HepG2 (cell line): Measurements from ENCODE around the gene CNTN5. TPM values are rescaled to one million over a fixed set of nuclear protein-coding genes. Genes with fewer than 3 reads are reported as not detected.

Experiments
- ATAC-seq: fragments of 200-7000 bp; cut with Tn5 transposase; 3 replicates; pipeline ENCODE4 v1.9.1; 2020; ENCODE audit warnings: mild to moderate bottlenecking, moderate library complexity
- BruUV-seq: library from RNA; stranded (reverse); fragments of 400-500 nt; replicated peaks from 2 replicates; lab custom pipeline; 2021; lab: Mats Ljungman, UMichigan
- CTCF ChIA-PET: fragments of 300-600 bp; formaldehyde crosslinking; extraction: SDS; loops from one replicate; lab custom pipeline; 2021; ENCODE audit warnings: low total read pairs, inconsistent platforms, low intra/inter-chr PET ratio; lab: Yijun Ruan, JAX
- POLR2A ChIA-PET: fragments of 350-600 bp; sonication (Branson Sonifier 250); formaldehyde crosslinking; loops from one replicate; lab custom pipeline; 2020; ENCODE audit warnings: antibody characterized with exemption, inconsistent platforms; lab: Yijun Ruan, JAX
- DNase-seq: peaks from one replicate; pipeline ENCODE4 v3.0.0-alpha.2; 2015; ENCODE audit warnings: low spot score
- FAIRE-seq: peaks from 3 replicates; lab custom pipeline; 2011; peaks lifted over from hg19 to GRCh38; lab: Jason Lieb, UNC
- H2AFZ ChIP-seq: one replicate; pipeline ENCODE4 v1.6.1; 2011; ENCODE audit warnings: low read length, inconsistent platforms
- H3K27ac ChIP-seq: fragments of 300-600 bp; 3 replicates; pipeline ENCODE4 v1.8.0; 2011; ENCODE audit warnings: mixed run types, mild to moderate bottlenecking, mixed read lengths, low read length, inconsistent platforms; ENCODE audit not compliant: insufficient read depth; ENCODE audit errors: extremely low read length
- H3K27me3 ChIP-seq, 2 experiments: fragments of 200-600 bp in 1 of 2; 2 replicates in 1 of 2; 3 replicates in 1 of 2; pipeline versions ENCODE4 v1.6.0 to v1.8.0; 2011; ENCODE audit warnings: low read length in 2 of 2, mild to moderate bottlenecking in 2 of 2, moderate library complexity in 2 of 2, inconsistent platforms in 1 of 2; ENCODE audit not compliant: insufficient read depth in 2 of 2, control insufficient read depth in 1 of 2
- H3K36me3 ChIP-seq, 2 experiments: fragments of 200-600 bp in 1 of 2; replicated peaks in 1 of 2; 2 replicates in 1 of 2; 3 replicates in 1 of 2; pipeline versions ENCODE4 v1.5.1 to v1.8.0; 2011; ENCODE audit warnings: low read length in 2 of 2, inconsistent platforms in 1 of 2; ENCODE audit not compliant: insufficient read depth in 2 of 2, control insufficient read depth in 1 of 2
- H3K4me1 ChIP-seq: 2 replicates; pipeline ENCODE4 v1.5.1; 2012; ENCODE audit warnings: low read length, inconsistent platforms; ENCODE audit not compliant: insufficient read depth
- H3K4me2 ChIP-seq: 2 replicates; pipeline ENCODE4 v1.6.0; 2011; ENCODE audit warnings: low read depth, low read length, inconsistent platforms
- H3K4me3 ChIP-seq, 3 experiments: fragments of 200-600 bp in 1 of 3; sonication (generic), shearing (Covaris generic) in 1 of 3; replicated peaks in 1 of 3; 2 replicates each; pipeline ENCODE4 v1.5.1; 2011 to 2016; ENCODE audit warnings: low read length in 3 of 3, inconsistent platforms in 2 of 3, low read depth in 2 of 3, mild to moderate bottlenecking in 2 of 3, control low read depth in 1 of 3, mixed read lengths in 1 of 3; ENCODE audit not compliant: insufficient read depth in 1 of 3
- H3K79me2 ChIP-seq: one replicate; pipeline ENCODE4 v1.6.1; 2011; ENCODE audit warnings: low read length, inconsistent platforms; ENCODE audit not compliant: insufficient read depth
- H3K9ac ChIP-seq: 2 replicates; pipeline ENCODE4 v1.6.0; 2011; ENCODE audit warnings: mild to moderate bottlenecking, low read depth, low read length, inconsistent platforms; ENCODE audit not compliant: insufficient read depth
- H3K9me3 ChIP-seq: 2 replicates; pipeline ENCODE4 v1.5.1; 2012; ENCODE audit warnings: mild to moderate bottlenecking, low read length
- H4K20me1 ChIP-seq: 2 replicates; pipeline ENCODE4 v1.6.0; 2011; ENCODE audit warnings: inconsistent platforms, mild to moderate bottlenecking, low read length, moderate library complexity; ENCODE audit not compliant: insufficient read depth
- BRCA1 ChIP-seq: sonication (generic); formaldehyde crosslinking; IDR thresholded peaks from 2 replicates; pipeline ENCODE4 v1.4.0; 2020; ENCODE audit warnings: missing genetic modification reagents
- JDP2 ChIP-seq: sonication (generic); formaldehyde crosslinking; IDR thresholded peaks from 2 replicates; pipeline ENCODE4 v1.8.1; 2022; ENCODE audit warnings: missing genetic modification reagents, borderline replicate concordance
- ZC3H4 ChIP-seq: sonication (generic); formaldehyde crosslinking; IDR thresholded peaks from 2 replicates; pipeline ENCODE4 v1.4.0; 2020; ENCODE audit warnings: missing genetic modification reagents, borderline replicate concordance
- ZNF235 ChIP-seq: sonication (generic); formaldehyde crosslinking; IDR thresholded peaks from 2 replicates; pipeline ENCODE4 v1.8.1; 2023; ENCODE audit warnings: mild to moderate bottlenecking, missing genetic modification reagents, borderline replicate concordance
- ZNF441 ChIP-seq: sonication (generic); formaldehyde crosslinking; IDR thresholded peaks from 2 replicates; pipeline ENCODE4 v1.7.0; 2021; ENCODE audit warnings: missing genetic modification reagents, borderline replicate concordance
- ZNF780A ChIP-seq: sonication (generic); formaldehyde crosslinking; IDR thresholded peaks from 2 replicates; pipeline ENCODE4 v1.8.0; 2022; ENCODE audit warnings: mild to moderate bottlenecking, missing genetic modification reagents, moderate library complexity
- ZNF788 ChIP-seq: sonication (generic); formaldehyde crosslinking; IDR thresholded peaks from 2 replicates; pipeline ENCODE4 v1.5.0; 2020; ENCODE audit warnings: mild to moderate bottlenecking, missing genetic modification reagents, borderline replicate concordance
- WGBS: methylation state at CpG from one replicate; pipeline ENCODE4 v1.1.6; 2017; ENCODE audit warnings: low lambda C conversion rate; 5-methylcytosine and 5-hydroxymethylcytosine counted together
- in situ Hi-C: cut with HindIII; loops from 2 replicates; pipeline ENCODE4 v1.10.0; 2017; ENCODE audit warnings: low pct_unique_long_range_greater_than_20kb; ENCODE audit not compliant: extremely low pct_ligation_motif_present
- intact Hi-C: fragments of 100-400 bp; cut with micrococcal nuclease; formaldehyde crosslinking; loops from one replicate; pipeline ENCODE4 v1.10.0; 2022; ENCODE audit not compliant: unreplicated experiment
- polyA plus RNA-seq, 8 experiments: library from polyadenylated mRNA; depleted of rRNA in 3 of 8; stranded (reverse) in 7 of 8; unstranded in 1 of 8; fragments of >200 nt; fragmentation: Illumina TruSeq in 4 of 8; extraction: Trizol in 4 of 8; gene quantifications; 2 replicates each; pipeline versions ENCODE4 v1.2.1 to v1.2.3, GENCODE V29; 2011 to 2016; ENCODE audit warnings: low read depth in 4 of 8, missing spikeins in 1 of 8, mixed read lengths in 1 of 8; ENCODE audit not compliant: insufficient read depth in 1 of 8
- total RNA-seq, 5 experiments: library from RNA; depleted of rRNA; stranded (reverse); fragments of >200 nt; fragmentation: Illumina TruSeq; extraction: Trizol; gene quantifications; 2 replicates each; pipeline ENCODE4 v1.2.3, GENCODE V29; 2016; ENCODE audit warnings: low read depth in 1 of 5
- TF ChIP-seq, protein P1 (sequence below): sonication (generic); formaldehyde crosslinking; IDR thresholded peaks from 2 replicates; pipeline ENCODE4 v1.9.0; 2021; ENCODE audit warnings: missing genetic modification reagents, mild to moderate bottlenecking, borderline replicate concordance
- TF ChIP-seq, protein P2 (sequence below): sonication (generic); formaldehyde crosslinking; conservative IDR thresholded peaks from 2 replicates; pipeline ENCODE4 v1.8.0; 2022; ENCODE audit warnings: low read depth, missing genetic modification reagents
- TF ChIP-seq, protein P3 (sequence below): sonication (generic); formaldehyde crosslinking; IDR thresholded peaks from 2 replicates; pipeline ENCODE4 v1.4.0; 2020; ENCODE audit warnings: missing genetic modification reagents
- TF ChIP-seq, protein P4 (sequence below): IDR thresholded peaks from 2 replicates; pipeline ENCODE4 v1.6.1; 2018; ENCODE audit warnings: missing genetic modification reagents

The CNTN5 gene
- total and polyA plus RNA-seq, 2 of the 13 experiments (the other 11 are each of a cell fraction or from before 2014, with no cell fraction given): not detected

DNA sequence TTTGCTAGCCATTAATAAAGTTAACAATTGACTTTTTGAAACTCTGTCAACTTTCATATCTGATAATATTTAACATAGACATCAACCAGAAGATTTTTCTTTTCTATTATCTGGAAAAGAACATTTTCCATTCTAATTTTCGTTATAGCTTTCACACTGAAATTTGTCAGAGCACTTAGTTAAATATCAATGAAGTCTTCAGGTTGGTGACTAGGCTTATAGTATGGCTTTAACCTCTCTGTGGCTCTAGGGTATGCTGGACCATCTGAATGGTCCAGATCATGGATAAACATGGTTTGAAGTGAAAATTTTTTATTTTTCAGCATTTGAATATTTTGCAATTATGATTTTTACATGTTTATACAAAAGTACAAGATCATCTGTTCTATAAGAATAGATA, 548.1 kb downstream of the CNTN5 start:
- intact Hi-C loops: no loop called here
- H3K4me3 ChIP-seq: no peak overlapping the region

DNA sequence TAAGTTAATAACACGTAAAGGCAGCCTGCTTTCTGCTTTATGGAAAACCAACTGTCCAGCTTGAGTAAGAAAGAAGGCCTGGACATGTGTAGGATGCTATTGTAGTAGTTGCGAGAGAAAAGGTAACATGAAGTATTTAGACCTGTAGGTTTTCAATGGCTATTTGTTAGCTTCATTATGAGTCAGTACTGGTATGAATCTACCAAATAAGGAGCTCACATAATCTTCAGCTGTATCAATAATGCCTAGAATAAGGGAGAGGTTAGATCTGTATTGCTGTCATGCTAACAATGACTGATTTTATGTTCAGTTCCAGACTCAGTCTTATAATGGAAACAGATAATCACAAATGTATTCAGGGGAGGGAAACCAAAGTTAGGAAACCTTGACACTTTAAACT, 550.3 kb downstream of the CNTN5 start:
- no peak for FAIRE-seq
- intact Hi-C loops (no loop called here), in situ Hi-C loops (no loop called here)
- Histone ChIP-seq H3K4me1 (no peaks in the 10 kb centered on the region), H3K4me3 (no peak overlapping the region), H4K20me1 (no peaks in the 10 kb centered on the region), H3K9me3 (no peaks in the 10 kb centered on the region), H3K27ac (no peak overlapping the region), H2AFZ (no peak overlapping the region), H3K4me2 (no peak overlapping the region), H3K27me3 (no peaks in the 10 kb centered on the region), H3K36me3 (no peaks in the 10 kb centered on the region), H3K9ac (no peak overlapping the region)
- BruUV-seq: no TSS peak
- ChIA-PET POLR2A (no interaction called here), CTCF (no interaction called here)
- no peak for DNase-seq
- WGBS: 1% methylated on average over 2 of the region's 2 CpGs
- TF ChIP-seq, protein P1, sequence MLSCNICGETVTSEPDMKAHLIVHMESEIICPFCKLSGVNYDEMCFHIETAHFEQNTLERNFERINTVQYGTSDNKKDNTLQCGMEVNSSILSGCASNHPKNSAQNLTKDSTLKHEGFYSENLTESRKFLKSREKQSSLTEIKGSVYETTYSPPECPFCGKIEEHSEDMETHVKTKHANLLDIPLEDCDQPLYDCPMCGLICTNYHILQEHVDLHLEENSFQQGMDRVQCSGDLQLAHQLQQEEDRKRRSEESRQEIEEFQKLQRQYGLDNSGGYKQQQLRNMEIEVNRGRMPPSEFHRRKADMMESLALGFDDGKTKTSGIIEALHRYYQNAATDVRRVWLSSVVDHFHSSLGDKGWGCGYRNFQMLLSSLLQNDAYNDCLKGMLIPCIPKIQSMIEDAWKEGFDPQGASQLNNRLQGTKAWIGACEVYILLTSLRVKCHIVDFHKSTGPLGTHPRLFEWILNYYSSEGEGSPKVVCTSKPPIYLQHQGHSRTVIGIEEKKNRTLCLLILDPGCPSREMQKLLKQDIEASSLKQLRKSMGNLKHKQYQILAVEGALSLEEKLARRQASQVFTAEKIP (CRISPR knock-in tag): no peak
- TF ChIP-seq, protein P2, sequence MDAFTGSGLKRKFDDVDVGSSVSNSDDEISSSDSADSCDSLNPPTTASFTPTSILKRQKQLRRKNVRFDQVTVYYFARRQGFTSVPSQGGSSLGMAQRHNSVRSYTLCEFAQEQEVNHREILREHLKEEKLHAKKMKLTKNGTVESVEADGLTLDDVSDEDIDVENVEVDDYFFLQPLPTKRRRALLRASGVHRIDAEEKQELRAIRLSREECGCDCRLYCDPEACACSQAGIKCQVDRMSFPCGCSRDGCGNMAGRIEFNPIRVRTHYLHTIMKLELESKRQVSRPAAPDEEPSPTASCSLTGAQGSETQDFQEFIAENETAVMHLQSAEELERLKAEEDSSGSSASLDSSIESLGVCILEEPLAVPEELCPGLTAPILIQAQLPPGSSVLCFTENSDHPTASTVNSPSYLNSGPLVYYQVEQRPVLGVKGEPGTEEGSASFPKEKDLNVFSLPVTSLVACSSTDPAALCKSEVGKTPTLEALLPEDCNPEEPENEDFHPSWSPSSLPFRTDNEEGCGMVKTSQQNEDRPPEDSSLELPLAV: no peak
- TF ChIP-seq BRCA1 (CRISPR knock-in tag): no peak
- TF ChIP-seq, protein P3, sequence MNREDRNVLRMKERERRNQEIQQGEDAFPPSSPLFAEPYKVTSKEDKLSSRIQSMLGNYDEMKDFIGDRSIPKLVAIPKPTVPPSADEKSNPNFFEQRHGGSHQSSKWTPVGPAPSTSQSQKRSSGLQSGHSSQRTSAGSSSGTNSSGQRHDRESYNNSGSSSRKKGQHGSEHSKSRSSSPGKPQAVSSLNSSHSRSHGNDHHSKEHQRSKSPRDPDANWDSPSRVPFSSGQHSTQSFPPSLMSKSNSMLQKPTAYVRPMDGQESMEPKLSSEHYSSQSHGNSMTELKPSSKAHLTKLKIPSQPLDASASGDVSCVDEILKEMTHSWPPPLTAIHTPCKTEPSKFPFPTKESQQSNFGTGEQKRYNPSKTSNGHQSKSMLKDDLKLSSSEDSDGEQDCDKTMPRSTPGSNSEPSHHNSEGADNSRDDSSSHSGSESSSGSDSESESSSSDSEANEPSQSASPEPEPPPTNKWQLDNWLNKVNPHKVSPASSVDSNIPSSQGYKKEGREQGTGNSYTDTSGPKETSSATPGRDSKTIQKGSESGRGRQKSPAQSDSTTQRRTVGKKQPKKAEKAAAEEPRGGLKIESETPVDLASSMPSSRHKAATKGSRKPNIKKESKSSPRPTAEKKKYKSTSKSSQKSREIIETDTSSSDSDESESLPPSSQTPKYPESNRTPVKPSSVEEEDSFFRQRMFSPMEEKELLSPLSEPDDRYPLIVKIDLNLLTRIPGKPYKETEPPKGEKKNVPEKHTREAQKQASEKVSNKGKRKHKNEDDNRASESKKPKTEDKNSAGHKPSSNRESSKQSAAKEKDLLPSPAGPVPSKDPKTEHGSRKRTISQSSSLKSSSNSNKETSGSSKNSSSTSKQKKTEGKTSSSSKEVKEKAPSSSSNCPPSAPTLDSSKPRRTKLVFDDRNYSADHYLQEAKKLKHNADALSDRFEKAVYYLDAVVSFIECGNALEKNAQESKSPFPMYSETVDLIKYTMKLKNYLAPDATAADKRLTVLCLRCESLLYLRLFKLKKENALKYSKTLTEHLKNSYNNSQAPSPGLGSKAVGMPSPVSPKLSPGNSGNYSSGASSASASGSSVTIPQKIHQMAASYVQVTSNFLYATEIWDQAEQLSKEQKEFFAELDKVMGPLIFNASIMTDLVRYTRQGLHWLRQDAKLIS (CRISPR knock-in tag): no peak
- TF ChIP-seq ZNF780A: no peak
- TF ChIP-seq ZC3H4 (CRISPR knock-in tag): no peak
- no peak for TF ChIP-seq JDP2
- no peak for TF ChIP-seq ZNF441
- TF ChIP-seq, all 625 proteins: peak for 0
- H3K79me2 ChIP-seq: no peaks in the 10 kb centered on the region
- ATAC-seq: no peak

More for the DNA sequence above, 548.1 kb downstream of the CNTN5 start:
- no peak overlapping the region for H2AFZ ChIP-seq
- TF ChIP-seq ZNF235 (CRISPR knock-in tag) (no peak), ZNF788 (CRISPR knock-in tag) (no peak)
- TF ChIP-seq, protein P4, sequence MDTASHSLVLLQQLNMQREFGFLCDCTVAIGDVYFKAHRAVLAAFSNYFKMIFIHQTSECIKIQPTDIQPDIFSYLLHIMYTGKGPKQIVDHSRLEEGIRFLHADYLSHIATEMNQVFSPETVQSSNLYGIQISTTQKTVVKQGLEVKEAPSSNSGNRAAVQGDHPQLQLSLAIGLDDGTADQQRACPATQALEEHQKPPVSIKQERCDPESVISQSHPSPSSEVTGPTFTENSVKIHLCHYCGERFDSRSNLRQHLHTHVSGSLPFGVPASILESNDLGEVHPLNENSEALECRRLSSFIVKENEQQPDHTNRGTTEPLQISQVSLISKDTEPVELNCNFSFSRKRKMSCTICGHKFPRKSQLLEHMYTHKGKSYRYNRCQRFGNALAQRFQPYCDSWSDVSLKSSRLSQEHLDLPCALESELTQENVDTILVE (CRISPR knock-in tag): no peak
- POLR2A ChIA-PET: no interaction called here
- no peak overlapping the region for H3K27ac ChIP-seq
- H3K9ac ChIP-seq: no peak overlapping the region
- H3K27me3 ChIP-seq: no peaks in the 10 kb centered on the region
- no peak for DNase-seq
- BruUV-seq: no TSS peak
- no peaks in the 10 kb centered on the region for H3K36me3 ChIP-seq
- 0% methylated on average over 1 of the region's 1 CpG for WGBS
- no peak overlapping the region for H3K4me2 ChIP-seq
- ATAC-seq: no peak
- no peaks in the 10 kb centered on the region for H3K4me1 ChIP-seq
- CTCF ChIA-PET: no interaction called here
- H3K9me3 ChIP-seq: no peaks in the 10 kb centered on the region
- H3K79me2 ChIP-seq: no peaks in the 10 kb centered on the region
- in situ Hi-C loops: no loop called here
- FAIRE-seq: no peak
- no peaks in the 10 kb centered on the region for H4K20me1 ChIP-seq
